ENCODE measurements around the gene ZNF208. TPM values are rescaled to one million over a fixed set of nuclear protein-coding genes. Genes with fewer than 3 reads are reported as not detected.
A peak's percentile ranks its signal among the peaks of the same experiment; 100 is the strongest.
"Not testable (repeated sequence)": the region's sequence is repeated elsewhere in the genome, so short reads cannot be mapped to it uniquely, and the experiment has no call there.

The ZNF208 gene
- total RNA-seq, 2 donors from 2014 or later = not detected

DNA sequence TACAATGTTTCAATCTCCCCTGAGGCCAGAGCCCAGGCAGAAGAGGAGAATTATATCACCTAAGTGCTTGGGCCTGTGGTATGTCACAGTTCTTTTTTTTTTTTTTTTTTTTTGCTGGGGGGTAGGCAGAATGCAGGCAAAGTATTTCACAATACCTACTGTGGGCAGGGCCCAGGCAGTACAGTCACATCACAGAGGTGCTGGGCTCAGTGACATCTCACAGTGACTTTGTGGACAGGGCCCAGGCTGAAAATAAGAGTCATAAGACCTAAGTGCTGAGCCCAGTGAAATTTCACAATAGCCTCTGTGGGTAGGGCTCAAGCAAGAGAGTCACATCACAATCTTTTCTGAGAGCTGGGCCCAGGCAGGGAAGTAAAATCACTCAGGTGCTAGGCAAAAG lies 15.9 kb upstream of the ZNF208 start:
- Histone ChIP-seq H3K27me3 (ENCODE audit: control insufficient read depth, insufficient read depth, low read length, poor library complexity, severe bottlenecking) (no peaks in the 10 kb centered on the region), H3K4me3 (ENCODE audit: low read length) (no peak overlapping the region), H3K4me1 (ENCODE audit: control insufficient read depth, insufficient read depth, low read length) (no peaks in the 10 kb centered on the region), H3K9ac (ENCODE audit: extremely low read depth, low read length, poor library complexity, severe bottlenecking) (no peak overlapping the region), H3K9me3 (ENCODE audit: control insufficient read depth, low read length) (peaks cover 81% of the 10 kb centered on the region), H3K36me3 (ENCODE audit: control insufficient read depth, insufficient read depth, low read length) (no peaks in the 10 kb centered on the region), H3K27ac (ENCODE audit: low read depth, low read length) (no peak overlapping the region)
- H3K36me3 Mint-ChIP-seq (ENCODE audit: low read depth) = no peaks in the 10 kb centered on the region
- H3K27ac Mint-ChIP-seq = no peak overlapping the region
- H3K27me3 Mint-ChIP-seq (ENCODE audit: insufficient read depth) = no peaks in the 10 kb centered on the region
- no peaks in the 10 kb centered on the region for H3K4me1 Mint-ChIP-seq
- H3K9me3 Mint-ChIP-seq = peaks cover 97% of the 10 kb centered on the region
- H3K4me3 Mint-ChIP-seq = no peak overlapping the region
- TF ChIP-seq, protein P1, sequence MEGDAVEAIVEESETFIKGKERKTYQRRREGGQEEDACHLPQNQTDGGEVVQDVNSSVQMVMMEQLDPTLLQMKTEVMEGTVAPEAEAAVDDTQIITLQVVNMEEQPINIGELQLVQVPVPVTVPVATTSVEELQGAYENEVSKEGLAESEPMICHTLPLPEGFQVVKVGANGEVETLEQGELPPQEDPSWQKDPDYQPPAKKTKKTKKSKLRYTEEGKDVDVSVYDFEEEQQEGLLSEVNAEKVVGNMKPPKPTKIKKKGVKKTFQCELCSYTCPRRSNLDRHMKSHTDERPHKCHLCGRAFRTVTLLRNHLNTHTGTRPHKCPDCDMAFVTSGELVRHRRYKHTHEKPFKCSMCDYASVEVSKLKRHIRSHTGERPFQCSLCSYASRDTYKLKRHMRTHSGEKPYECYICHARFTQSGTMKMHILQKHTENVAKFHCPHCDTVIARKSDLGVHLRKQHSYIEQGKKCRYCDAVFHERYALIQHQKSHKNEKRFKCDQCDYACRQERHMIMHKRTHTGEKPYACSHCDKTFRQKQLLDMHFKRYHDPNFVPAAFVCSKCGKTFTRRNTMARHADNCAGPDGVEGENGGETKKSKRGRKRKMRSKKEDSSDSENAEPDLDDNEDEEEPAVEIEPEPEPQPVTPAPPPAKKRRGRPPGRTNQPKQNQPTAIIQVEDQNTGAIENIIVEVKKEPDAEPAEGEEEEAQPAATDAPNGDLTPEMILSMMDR (conservative IDR thresholded peaks at IDR 0.05) = no peak
- no peak for DNase-seq

DNA sequence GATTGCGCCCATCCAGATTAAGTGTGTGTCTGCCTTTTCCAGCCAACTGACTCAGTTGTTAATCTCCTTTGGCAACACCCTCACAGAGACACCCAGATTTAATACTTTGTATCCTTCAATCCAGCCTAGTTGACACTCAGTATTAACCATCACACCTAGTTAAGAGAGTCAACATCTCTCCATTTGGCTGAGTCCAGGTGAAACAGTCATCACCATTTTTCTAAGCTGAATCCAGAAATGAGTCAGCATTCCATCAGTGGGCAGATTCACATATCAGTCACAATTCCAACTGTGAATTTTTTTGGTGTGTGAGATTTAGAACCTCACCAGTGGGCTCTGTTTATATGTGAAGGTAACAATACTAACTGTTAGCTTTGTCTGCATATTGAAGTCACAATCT lies 14.8 kb upstream of the ZNF208 start:
- H3K9me3 ChIP-seq (ENCODE audit: control insufficient read depth, low read length) = peaks cover 79% of the 10 kb centered on the region
- H3K27ac Mint-ChIP-seq; H3K4me3 ChIP-seq (ENCODE audit: low read length); H3K27ac ChIP-seq (ENCODE audit: low read depth, low read length); DNase-seq; H3K36me3 ChIP-seq (ENCODE audit: control insufficient read depth, insufficient read depth, low read length); H3K27me3 ChIP-seq (ENCODE audit: control insufficient read depth, insufficient read depth, low read length, poor library complexity, severe bottlenecking); H3K9ac ChIP-seq (ENCODE audit: extremely low read depth, low read length, poor library complexity, severe bottlenecking); H3K4me3 Mint-ChIP-seq; H3K27me3 Mint-ChIP-seq (ENCODE audit: insufficient read depth); H3K4me1 ChIP-seq (ENCODE audit: control insufficient read depth, insufficient read depth, low read length); H3K36me3 Mint-ChIP-seq (ENCODE audit: low read depth); H3K4me1 Mint-ChIP-seq: not testable (repeated sequence)
- H3K9me3 Mint-ChIP-seq = peaks cover 97% of the 10 kb centered on the region
- 89% methylated on average over 1 of the region's 1 CpG; no CpG with 5 or more reads in 1 of the 2 experiments for WGBS, 2 experiments (ENCODE audit: insufficient coverage in 1 of 2, insufficient read length in 1 of 2)

DNA sequence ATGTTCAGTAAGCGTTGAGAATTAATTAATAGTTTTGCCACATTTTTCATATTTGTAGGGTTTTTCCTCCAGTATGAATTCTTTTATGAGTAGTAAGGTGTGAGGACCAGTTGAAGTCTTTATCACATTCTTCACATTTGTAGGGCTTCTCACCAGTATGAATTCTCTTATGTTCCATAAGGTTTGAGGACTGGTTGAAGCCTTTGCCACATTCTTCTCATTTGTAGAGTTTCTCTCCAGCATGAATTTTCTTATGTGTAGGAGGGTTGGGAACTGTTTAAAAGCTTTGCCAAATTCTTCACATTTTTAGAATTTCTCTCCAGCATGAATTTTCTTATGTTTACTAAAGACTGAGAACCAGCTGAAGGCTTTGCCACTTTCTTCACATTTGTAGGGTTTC lies 40.3 kb downstream of the ZNF208 start:
- peaks cover 83% of the 10 kb centered on the region for H3K9me3 ChIP-seq (ENCODE audit: control insufficient read depth, low read length)
- no peak overlapping the region for H3K9ac ChIP-seq (ENCODE audit: extremely low read depth, low read length, poor library complexity, severe bottlenecking)
- H3K27ac ChIP-seq (ENCODE audit: low read depth, low read length) = no peak overlapping the region
- H3K4me3 ChIP-seq (ENCODE audit: low read length) = peak overlapping the region; percentile 21
- H3K4me1 Mint-ChIP-seq = no peaks in the 10 kb centered on the region
- no peak overlapping the region for H3K27ac Mint-ChIP-seq
- no peaks in the 10 kb centered on the region for H3K36me3 Mint-ChIP-seq (ENCODE audit: low read depth)
- 67 to 100% methylated on average over 1 of the region's 1 CpG for WGBS, 2 experiments (ENCODE audit: insufficient coverage in 1 of 2, insufficient read length in 1 of 2)
- no peak for DNase-seq
- no peaks in the 10 kb centered on the region for H3K27me3 ChIP-seq (ENCODE audit: control insufficient read depth, insufficient read depth, low read length, poor library complexity, severe bottlenecking)
- no peaks in the 10 kb centered on the region for H3K36me3 ChIP-seq (ENCODE audit: control insufficient read depth, insufficient read depth, low read length)
- H3K9me3 Mint-ChIP-seq = peaks cover 82% of the 10 kb centered on the region
- no peaks in the 10 kb centered on the region for H3K27me3 Mint-ChIP-seq (ENCODE audit: insufficient read depth)
- no peak overlapping the region for H3K4me3 Mint-ChIP-seq
- TF ChIP-seq, protein P1 (conservative IDR thresholded peaks at IDR 0.05) = no peak
- H3K4me1 ChIP-seq (ENCODE audit: control insufficient read depth, insufficient read depth, low read length) = no peaks in the 10 kb centered on the region

DNA sequence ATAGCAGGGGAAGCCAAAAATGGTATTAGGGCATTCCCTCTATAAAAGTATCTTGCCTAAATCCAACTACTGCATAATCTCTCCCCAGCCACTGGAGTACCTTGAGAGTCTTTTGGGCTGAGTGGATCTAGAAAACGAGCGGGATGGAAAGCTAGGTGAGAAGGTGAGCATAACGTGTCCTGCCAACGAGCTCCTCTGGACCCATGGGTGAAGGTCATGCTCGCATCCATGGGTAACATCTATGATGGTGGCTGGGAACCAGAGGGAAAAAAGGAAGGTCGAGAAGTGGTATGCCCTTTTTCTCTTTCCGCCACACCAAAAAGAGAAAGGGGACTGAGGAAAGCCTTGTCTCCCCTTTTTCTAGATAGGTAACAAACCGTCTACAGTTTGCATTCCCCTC lies 63.0 kb downstream of the ZNF208 start:
- TF ChIP-seq, protein P1 (conservative IDR thresholded peaks at IDR 0.05) = no peak
- no peak overlapping the region for H3K27ac ChIP-seq (ENCODE audit: low read depth, low read length)
- H3K9ac ChIP-seq (ENCODE audit: extremely low read depth, low read length, poor library complexity, severe bottlenecking) = no peak overlapping the region
- WGBS, 2 experiments (ENCODE audit: insufficient coverage in 1 of 2, insufficient read length in 1 of 2) = 76% methylated on average over 8 of the region's 8 CpGs
- H3K27ac Mint-ChIP-seq = no peak overlapping the region
- no peaks in the 10 kb centered on the region for H3K36me3 Mint-ChIP-seq (ENCODE audit: low read depth)
- no peaks in the 10 kb centered on the region for H3K4me1 Mint-ChIP-seq
- H3K9me3 ChIP-seq (ENCODE audit: control insufficient read depth, low read length) = peaks cover 89% of the 10 kb centered on the region
- peaks cover 84% of the 10 kb centered on the region for H3K9me3 Mint-ChIP-seq
- H3K4me3 ChIP-seq (ENCODE audit: low read length) = peak overlapping the region; percentile 55
- no peaks in the 10 kb centered on the region for H3K27me3 Mint-ChIP-seq (ENCODE audit: insufficient read depth)
- no peaks in the 10 kb centered on the region for H3K27me3 ChIP-seq (ENCODE audit: control insufficient read depth, insufficient read depth, low read length, poor library complexity, severe bottlenecking)
- H3K4me3 Mint-ChIP-seq = no peak overlapping the region
- no peaks in the 10 kb centered on the region for H3K4me1 ChIP-seq (ENCODE audit: control insufficient read depth, insufficient read depth, low read length)
- DNase-seq = no peak
- H3K36me3 ChIP-seq (ENCODE audit: control insufficient read depth, insufficient read depth, low read length) = no peaks in the 10 kb centered on the region
